Stimulated activated CD4-positive, alpha-beta T cell treated with anti-CD3 and anti-CD28 coated beads, Interleukin-4, amount 100 ng/mL, for 24 hours (primary cell): ENCODE measurements around the gene PDE4A.
"Not testable (repeated sequence)": the region's sequence is repeated elsewhere in the genome, so short reads cannot be mapped to it uniquely, and the experiment has no call there.

ENCODE experiments used
- DNase-seq: peaks from one replicate; pipeline ENCODE4 v3.0.0-alpha.2; 2020

The PDE4A gene

DNA sequence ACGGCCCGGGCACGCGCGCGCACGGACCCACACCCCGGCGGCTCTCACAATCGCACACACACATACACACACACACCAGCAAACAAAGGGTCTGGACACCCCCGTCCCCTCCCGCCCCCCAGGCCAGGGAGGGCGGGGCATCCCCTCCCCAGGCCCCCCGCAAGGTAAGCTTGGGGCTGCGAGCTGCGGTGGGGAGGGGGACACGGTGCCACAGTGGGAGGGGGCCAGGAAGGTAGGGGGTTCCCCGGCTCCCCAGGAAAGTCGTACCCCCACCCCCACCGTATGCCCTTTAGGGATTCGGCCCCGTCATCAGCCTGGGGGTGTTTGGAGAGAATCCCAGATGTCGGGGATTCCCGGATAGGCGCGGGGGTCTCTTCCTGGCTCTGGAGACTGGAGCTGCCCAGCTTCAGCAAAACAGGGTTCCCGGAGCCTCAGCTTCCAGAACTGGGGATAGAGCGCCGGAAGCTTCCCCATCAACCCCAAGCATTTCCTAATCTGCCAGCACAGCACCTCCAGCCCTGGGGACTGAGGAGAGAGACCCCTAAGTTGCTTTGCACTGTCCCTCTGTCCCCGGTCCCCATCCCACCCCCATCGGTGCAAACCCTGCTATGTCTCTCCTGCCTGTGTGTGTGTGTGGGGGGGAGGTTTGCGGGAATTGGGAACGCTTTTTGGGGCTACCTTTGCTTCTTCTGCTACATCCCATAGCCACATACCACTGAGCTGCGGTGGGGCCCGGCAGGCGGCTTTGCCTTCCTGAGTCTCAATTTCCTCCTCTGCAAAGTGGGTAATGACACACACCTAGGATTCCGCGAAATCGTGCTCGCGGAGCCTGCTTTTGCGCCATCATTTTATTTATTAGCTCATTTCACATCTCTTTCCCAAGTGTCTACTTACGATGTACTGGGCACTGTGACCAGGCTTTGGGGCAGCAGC is 15.2 kb upstream of the PDE4A start:
- DNase-seq = peak; percentile 63

DNA sequence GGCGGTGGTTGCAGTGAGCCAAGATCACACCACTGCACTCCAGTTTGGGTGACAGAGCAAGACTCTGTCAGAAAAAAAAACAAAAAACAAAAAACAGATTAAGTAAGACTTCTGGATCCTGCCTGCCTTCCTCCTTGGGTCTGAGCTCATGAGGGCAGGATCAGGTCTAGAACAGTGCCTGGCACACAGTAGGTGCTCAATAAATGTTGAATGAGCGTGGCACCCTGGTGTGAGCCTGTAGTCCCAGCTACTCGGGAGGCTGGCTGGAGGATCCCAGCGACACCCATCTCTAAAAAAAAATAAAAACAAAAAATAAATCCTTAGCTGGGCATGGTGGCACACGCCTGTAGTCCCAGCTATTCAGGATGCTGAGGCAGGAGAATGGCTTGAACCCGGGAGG is 14.1 kb upstream of the PDE4A start:
- no peak for DNase-seq

DNA sequence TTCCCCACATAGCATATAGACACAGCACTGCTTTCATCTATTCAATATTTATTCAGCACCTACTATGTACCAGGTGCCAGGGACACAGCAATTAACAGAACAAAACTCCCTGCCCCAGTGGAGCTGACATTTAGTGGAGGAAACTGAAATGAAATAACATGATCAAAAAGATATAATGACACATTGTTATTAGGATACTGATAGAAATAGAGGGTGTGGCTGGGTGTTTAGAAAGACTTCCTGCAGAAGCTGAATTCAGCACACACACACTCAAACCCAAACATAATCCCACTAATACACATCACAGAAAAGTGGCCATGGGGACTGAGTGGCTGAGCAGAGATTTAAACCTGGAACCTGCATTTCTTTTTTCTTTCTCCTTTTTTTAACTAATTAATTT is 13.2 kb upstream of the PDE4A start:
- no peak for DNase-seq

DNA sequence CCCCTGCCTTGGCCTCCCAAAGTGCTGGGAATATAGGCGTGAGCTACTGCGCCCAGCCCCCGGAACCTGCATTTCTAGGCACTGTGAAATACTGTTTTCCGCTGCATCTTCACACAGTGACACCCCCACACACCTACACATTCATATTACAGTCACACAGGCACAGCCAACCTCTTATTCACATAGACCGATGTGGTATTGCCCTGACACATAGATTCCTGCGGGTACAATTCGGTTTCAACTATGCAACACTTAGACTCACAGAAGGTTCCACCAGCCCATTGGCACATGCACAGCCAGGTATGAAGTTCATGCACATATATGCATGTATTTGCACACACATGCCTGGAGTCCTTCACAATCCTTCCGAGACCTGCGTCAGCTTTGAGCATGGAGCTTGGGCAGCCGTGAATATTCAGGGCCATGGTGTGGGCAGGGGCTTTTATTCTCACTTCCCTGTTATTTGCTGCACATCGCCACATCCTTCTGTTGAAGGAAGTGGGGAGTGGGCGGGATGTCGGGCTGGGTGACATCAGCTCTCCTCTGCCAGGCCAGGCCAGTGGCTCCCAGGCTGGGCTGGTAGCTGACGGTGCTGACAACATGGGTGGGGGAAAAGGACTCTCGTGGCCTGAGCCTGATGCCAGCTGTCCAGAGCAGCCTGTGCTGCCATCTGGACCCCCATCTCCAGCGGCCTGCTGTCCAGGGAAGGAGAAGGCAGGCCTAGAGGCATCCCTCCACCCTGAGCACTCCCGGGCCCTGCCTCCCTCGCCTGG is 11.6 kb upstream of the PDE4A start:
- peak; percentile 71 for DNase-seq

DNA sequence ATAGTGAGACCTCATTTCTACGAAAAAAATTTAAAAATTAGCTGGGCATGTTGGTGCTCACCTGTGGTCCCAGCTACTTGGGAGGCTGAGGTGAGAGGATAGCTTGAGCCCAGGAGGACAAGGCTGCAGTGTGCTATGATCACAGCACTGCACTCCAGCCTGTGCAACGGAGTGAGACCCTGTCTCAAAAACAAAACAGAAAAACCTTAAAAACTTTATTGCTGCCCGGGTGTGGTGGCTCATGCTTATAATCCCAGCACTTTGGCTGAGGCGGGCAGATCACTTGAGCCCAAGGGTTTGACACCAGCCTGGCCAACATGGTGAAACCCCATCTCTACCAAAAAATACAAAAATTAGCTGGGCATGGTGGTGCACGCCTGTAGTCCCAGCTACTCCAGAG is 9.1 kb upstream of the PDE4A start:
- not testable (repeated sequence) for DNase-seq

DNA sequence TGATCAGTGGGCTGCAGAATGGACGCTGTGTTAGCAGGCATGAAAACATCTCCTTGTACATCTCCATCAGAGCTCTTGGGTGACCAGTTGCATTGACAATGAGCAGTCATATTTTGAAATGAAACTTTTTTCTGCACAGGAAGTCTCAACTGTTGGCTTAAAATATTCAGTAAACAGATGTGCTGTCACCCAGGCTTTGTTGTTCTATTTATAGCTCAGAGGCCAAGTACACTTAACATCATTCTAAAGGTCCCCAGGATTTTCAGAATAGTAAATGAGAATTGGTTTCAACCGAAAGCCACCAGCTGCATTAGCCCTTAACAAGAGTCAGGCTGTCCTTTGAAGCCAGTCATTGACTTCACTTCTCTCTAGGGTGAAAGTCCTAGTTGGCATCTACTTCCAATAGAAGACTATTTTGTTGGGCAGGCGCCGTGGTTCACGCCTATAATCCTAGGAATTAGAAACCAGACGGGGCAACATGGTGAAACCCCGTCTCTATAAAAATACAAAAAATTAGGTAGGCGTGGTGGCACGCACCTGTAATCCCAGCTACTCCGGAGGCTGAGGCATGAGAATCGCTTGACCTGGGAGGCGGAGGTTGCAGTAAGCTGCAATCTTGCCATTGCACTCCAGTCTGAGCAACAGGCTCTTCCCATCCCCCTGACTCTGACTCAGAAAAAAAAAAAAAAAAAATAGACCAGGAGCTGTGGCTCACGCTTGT is 7.9 kb upstream of the PDE4A start:
- no peak for DNase-seq

DNA sequence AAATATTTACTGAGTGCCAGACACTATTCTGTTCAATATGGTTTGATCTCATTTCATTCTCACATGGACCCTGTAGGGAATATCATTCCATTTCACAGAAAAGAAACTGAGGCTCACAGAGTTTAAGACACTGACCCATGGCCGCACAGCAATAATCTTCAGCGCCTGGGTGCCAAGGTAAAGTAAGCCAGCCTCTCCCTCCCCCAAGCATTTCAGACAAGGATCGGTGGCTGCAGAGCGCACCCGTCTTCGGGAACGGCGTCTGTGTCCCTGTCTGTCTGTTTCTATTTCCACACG is 4.3 kb upstream of the PDE4A start:
- no peak for DNase-seq

DNA sequence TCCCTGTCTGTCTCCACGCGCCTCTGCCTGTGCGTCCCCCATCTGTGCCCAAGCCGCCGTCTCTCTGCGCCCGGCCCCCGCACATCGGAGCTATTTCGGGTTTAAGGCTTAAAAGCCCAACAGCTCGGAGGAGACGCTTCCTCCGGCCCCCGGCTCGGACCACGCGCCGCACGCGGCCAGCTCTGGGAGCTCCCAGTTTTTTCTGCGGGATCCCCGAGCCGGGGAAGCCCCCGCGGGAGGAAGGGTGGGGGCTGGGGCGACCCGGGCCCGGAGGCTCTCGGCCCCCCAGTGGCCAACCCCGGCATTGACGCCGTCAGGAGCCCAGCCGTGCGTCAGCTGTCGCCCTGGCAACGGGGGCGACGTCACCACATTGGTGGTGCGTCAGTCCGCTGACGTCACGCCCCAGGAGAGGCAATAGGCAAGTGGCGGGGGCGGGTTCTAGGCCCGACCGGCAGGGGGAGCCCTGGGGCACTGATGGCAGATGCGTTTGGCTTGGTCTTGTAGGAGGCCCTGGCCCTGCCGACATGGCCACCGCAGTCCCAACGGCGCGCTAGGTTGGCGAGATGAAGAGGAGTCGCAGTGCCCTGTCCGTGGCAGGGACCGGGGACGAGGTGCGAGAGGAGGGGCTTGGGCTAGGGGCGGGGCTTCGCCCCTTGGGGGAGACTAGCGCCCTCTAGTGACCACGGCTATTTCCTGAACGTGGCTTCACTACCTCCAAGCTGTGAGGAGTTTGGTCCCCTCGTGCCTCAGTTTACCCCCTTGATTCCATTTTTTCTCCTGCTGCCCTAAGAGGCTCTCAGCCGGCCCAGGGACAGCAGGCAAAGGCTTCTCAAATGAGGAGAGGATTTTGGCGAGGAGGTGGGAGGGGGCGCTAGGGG is 3.7 kb upstream of the PDE4A start:
- DNase-seq = peak; percentile 91

DNA sequence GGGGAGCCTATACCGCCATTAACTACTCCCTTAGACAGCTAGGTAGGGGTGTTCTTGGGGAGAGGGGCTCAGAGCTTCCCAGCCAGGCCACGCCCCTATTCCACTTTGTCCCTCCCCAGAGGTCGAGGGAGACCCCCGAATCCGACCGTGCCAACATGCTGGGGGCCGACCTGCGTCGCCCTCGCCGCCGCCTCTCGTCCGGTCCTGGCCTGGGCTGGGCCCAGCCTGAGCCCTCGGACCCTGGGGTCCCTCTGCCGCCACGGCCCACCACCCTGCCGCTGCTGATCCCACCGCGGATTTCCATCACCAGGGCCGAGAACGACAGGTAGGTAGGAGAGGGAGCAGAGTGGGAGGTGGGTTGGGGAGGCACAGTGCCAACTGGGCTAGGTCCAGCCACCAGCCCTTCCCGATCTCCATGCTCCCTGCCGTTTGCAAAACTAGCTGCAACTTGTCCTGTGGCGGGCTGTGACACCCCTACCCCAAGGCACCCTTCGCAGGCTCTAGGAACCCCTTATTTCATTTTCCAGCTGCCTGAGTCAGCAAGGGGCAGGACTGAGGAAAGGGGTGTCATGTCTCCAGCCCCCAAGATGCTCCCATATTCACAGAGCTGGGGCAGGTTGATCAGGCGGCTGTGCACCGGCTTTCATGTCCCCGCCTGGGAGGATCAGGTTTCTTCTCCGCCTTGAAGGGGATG is 2.6 kb upstream of the PDE4A start:
- no peak for DNase-seq

DNA sequence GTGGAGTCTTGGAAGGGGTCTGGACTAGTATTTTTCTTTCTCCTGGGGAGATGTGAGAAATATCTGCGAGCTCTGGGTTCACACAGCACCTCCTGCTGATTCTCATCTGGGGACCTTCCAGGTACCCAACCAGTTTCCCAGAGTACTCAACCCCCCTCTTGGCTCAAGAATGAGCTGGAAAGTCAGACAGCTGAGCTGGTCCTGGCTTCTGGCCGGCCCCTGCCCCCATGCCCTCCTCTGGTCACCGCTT is 2.2 kb upstream of the PDE4A start:
- no peak for DNase-seq

DNA sequence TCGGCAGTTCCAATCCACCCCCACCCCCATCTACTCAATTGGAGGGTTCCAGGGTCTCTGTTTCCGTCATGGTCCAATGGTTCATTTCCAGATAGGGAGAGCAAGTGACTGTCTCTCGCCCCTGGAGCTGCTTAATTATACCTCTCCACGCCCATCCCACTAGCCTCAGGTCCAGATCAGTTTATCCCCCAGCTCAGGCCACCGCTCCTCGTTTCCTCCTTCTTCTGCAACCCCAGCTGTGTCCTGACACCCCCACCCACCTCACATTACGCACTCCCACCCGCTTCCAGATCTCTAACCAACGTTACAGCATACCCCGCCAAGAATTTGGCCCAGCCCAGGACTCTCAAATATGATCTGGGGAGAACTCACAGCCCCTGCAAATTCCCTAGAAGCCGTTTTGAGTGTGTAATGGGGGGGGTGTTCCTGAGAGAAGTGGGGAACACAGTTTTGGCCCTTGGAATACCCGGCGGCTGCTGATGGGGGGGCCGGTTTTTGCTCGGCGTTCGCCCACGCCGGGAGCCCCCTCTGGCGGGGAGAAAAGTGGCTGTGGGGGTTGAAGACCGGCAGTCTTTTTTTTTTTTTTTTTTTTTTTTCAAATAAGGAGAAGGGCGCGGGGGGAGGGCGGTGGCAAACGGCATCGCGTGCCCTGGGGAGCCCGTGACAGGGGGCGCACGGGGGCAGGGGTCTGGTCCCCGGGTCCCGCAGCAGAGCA is 1.7 kb upstream of the PDE4A start:
- DNase-seq = no peak

DNA sequence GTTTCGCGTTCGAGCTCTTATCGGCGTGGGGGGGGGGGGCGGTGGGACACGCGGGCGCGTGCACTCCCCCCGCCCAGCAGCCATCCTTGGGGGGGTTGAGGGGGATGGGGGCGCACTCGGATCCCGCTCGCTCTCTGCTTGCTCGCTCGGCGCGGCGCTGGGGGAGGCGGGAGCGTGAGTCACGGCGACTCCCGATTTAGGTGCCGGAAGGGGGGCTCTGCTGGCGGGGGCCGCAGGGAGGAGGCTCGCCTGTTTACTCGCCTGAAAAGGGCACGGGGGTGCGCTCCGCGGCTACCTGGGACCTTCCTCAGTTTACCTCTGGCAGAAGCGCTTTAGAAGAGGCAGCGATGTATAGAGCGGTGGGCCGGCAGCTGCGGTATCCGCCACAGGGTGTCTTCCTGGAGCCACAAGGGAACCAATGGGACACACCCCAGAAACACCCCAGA is 1.1 kb upstream of the PDE4A start:
- DNase-seq = no peak

DNA sequence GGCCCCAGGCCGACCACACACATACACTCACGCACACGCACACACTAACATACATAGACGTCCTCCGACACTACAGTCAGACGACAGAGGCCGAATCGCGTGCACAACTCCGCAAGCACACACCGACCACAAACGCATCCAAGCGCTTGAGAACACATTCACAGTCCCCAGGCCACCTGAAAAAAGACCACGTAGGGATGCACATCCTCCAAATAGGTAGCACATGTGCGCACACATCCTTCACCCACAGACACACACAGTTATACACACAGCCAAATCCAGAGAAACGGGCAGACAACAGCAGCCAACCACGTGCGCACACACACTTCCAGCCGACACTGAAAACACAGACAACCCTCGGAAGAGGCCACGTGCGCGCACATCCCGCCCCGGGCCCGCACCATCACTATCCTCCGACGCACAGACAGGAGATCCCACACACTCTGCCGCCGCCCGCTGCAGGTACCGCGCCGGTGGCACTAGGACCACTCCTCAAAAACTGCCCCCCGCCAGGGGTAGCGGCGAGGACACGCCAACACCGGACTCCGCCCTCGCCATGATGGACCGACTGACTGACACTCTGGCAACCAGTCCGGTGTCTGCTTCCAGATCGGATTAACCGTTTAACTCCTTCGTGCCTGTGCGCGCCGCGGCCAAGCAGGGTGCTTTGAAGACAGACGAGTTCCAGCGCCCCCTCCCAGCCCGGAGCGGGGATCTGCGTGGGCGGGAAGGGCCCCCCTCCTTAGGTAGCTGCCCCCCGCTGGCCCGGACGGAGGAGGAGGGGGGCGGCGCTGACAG is 493 bp upstream of the PDE4A start:
- DNase-seq = peak; percentile 42

DNA sequence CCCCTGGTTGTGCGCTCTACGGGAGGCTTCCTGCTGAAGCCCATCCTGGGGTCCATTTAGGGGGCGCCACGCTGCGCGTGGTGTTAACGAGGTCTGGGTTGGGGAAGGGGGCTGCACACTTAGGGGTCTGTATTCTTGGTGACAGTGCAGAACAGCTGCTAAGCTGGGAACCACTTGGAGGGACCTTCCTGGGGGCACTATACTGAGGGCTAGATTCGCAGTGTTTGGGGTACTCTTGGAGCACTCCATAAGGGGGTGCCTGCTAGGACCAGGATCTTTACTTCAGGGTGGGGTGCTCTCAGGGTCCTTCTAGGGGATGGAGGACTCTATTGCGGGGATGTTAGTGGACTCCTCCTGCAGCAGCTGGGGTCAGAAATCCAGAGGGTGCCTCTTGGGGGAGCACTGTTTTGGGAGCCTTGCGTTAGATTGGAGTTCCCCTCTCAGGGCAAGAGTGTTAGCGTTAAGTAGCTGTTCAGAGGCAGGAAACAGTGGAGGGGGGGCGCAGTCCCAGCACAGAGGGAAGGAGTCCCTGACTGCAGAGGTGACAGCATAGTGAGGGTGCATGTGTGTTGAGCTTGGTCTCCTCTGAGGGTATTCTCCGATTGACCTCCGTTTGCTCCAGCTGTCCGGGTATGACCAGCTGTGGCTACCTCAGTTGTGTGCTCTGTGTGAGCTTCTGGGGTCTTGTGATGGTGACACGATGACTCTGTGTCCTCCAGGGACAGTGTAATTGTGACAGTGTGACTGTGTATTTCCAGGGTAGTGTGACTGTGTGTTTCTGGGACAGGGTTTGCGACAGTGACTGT is 1.1 kb downstream of the PDE4A start:
- no peak for DNase-seq

DNA sequence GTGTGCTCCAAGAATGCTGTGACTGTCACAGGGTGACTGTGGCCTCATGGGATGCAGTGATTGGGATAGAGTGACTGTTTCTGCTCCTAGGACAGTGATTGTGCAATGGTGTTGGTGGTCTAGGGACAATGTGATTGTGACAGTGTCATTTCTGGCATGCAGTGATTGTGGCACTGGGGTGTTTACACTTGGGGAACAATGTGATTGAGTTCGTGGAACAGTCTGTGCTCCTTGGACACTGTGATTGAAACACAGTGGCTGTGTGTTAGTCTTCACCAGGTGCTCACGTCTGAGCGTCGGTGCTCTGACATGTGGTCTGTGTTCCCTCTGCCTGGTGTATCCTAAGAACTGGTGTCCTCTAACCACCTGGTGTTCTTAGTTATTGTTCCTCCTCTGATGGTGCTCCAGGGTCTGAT is 1.7 kb downstream of the PDE4A start:
- DNase-seq = no peak

DNA sequence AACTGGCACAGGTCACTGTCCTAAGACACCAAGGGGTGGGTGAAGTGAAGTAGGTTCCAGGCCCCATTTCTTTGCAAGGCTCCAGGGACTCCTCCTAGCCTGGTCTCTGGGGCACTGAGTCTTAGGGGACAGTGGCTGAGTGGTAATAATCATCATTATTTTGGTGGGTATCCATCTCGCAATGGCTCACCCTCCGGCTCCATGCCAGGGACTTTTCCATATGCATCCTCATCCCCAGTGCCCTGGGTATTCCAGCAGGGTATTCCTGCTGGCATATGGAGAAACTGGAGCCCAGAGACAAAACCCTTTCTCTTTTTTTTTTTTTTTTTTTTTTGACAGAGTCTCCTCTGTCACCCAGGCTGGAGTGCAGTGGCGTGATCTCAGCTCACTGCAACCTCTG is 2.5 kb downstream of the PDE4A start:
- no peak for DNase-seq

DNA sequence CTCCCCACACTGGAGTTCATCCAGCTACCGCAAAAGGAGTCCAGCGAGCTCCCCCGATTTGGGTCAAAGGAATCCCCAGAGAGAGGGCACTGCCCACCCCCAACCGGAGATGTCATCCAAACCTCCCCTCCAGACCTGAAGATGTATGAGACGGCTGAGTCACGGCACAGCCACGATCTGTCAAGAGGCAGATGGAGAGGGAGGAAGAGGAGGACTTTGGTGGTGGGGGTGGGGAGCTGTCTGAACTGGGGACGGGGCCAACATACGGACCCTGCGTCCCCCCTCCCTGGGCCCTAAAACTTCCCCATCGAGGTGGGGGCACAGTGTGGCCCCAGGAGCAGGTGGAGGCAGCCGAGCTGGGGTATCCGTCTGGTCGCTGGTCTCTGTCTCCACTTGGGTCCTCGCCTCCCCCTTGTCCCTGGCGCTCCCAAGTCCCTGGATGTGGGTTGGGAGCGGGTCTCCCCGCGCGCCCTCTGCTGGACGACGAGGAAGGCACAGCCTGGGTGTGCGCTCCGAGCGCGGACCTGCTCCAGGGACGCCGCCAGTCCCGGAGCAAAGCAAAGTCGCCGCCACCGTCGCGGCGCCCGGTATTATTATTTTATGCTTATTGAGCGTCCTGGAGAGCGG is 3.8 kb downstream of the PDE4A start:
- DNase-seq = peak; percentile 69

DNA sequence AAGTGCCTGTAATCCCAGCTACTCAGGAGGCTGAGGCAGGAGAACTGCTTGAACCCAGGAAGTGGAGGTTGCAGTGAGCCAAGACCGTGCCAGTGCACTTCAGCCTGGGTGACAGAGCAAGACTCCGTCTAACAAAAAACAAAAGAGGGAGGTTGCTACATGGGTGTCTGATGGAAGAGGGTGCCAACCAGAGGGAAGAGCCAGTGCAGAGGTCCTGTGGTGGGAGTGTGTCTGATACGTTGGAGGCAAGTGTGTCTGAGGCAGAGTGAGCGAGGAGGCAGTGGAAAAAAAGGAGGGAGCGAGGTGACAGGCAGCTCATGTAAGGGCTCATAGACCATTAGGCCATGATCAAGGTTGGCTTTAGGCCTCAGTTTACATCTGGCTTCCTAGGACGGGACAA is 6.8 kb downstream of the PDE4A start:
- DNase-seq = no peak

DNA sequence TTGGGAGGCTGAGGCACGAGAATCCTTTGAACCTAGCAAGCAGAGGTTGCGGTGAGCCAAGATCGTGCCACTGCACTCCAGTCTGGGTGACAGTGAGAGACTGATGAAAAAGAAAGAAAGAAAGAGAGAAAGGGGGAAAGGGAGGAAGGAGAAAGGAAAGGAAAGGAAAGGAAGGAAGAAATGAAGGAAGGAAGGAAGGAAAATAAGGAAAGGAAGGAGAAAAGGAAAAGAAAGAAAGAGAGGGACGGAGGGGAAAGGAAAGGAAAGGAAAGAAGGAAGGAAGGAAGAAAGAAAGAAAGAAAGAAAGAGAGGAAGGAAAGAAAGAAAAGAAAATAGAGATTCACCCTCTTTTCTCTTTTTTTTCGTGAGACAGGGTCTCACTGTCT is 8.7 kb downstream of the PDE4A start:
- no peak for DNase-seq
